ENCODE results near the gene RAD51B. TPM values are rescaled to one million over a fixed set of nuclear protein-coding genes. Genes with fewer than 3 reads are reported as not detected.

Gene RAD51B
- total and polyA plus RNA-seq, 2 donors (not counting 1 experiment from before 2014, with no cell fraction given) = 4.6 to 16.3 TPM

- Histone ChIP-seq H3K4me1 (ENCODE audit: control insufficient read depth, extremely low read depth, insufficient read depth, low read length) (peaks cover 7% of the 10 kb centered on the region), H3K36me3 (ENCODE audit: control insufficient read depth, insufficient read depth, low read length) (no peaks in the 10 kb centered on the region), H2AFZ (ENCODE audit: low read length) (no peak overlapping the region), H3K27ac (ENCODE audit: insufficient read depth, low read length) (no peak overlapping the region), H4K20me1 (ENCODE audit: control insufficient read depth, extremely low read depth, insufficient read depth, low read length) (no peaks in the 10 kb centered on the region), H3K79me2 (ENCODE audit: control insufficient read depth, insufficient read depth, low read length) (no peaks in the 10 kb centered on the region), H3K9ac (ENCODE audit: insufficient read depth, low read length) (no peak overlapping the region), H3K4me3 (replicated peaks in 1 of 4; ENCODE audit: control extremely low read depth in 1 of 4, insufficient read depth in 1 of 4, low read depth in 3 of 4, low read length in 4 of 4) (no peak overlapping the region), H3K4me2 (ENCODE audit: extremely low read depth, insufficient read depth, low read length) (no peak overlapping the region), H3K9me3 (ENCODE audit: control insufficient read depth, insufficient read depth, low read depth, low read length) (no peaks in the 10 kb centered on the region), H3K27me3 (ENCODE audit: control insufficient read depth, insufficient read depth, low read length) (no peaks in the 10 kb centered on the region)
- no peak for TF ChIP-seq EZH2 (IDR thresholded peaks at IDR 0.05; ENCODE audit: low read length, missing control alignments)
- TF ChIP-seq CTCF (conservative IDR thresholded peaks at IDR 0.05 in 1 of 2, IDR thresholded peaks at IDR 0.05 in 1 of 2; ENCODE audit: low read depth in 1 of 2, low read length in 2 of 2) = no peak
- no peak for DNase-seq (ENCODE audit: low read depth in 2 of 2)
Observed at GRCh38 chr14:68675233-68675577, 855.6 kb downstream of the RAD51B start.

GRCh38 chr14:68676511-68676943 lies 856.9 kb downstream of the RAD51B start:
- Histone ChIP-seq H3K4me1 (ENCODE audit: control insufficient read depth, extremely low read depth, insufficient read depth, low read length) (peaks cover 7% of the 10 kb centered on the region), H2AFZ (ENCODE audit: low read length) (no peak overlapping the region), H3K9ac (ENCODE audit: insufficient read depth, low read length) (no peak overlapping the region), H3K9me3 (ENCODE audit: control insufficient read depth, insufficient read depth, low read depth, low read length) (no peaks in the 10 kb centered on the region), H3K79me2 (ENCODE audit: control insufficient read depth, insufficient read depth, low read length) (no peaks in the 10 kb centered on the region), H3K4me3 (replicated peaks in 1 of 4; ENCODE audit: control extremely low read depth in 1 of 4, insufficient read depth in 1 of 4, low read depth in 3 of 4, low read length in 4 of 4) (no peak overlapping the region), H3K4me2 (ENCODE audit: extremely low read depth, insufficient read depth, low read length) (no peak overlapping the region), H3K27me3 (ENCODE audit: control insufficient read depth, insufficient read depth, low read length) (no peaks in the 10 kb centered on the region), H4K20me1 (ENCODE audit: control insufficient read depth, extremely low read depth, insufficient read depth, low read length) (no peaks in the 10 kb centered on the region), H3K27ac (ENCODE audit: insufficient read depth, low read length) (no peak overlapping the region), H3K36me3 (ENCODE audit: control insufficient read depth, insufficient read depth, low read length) (no peaks in the 10 kb centered on the region)
- TF ChIP-seq CTCF (conservative IDR thresholded peaks at IDR 0.05 in 1 of 2, IDR thresholded peaks at IDR 0.05 in 1 of 2; ENCODE audit: low read depth in 1 of 2, low read length in 2 of 2) (no peak), EZH2 (IDR thresholded peaks at IDR 0.05; ENCODE audit: low read length, missing control alignments) (no peak)
- DNase-seq (ENCODE audit: low read depth in 2 of 2) = no peak

GRCh38 chr14:68677476-68677875 lies 857.9 kb downstream of the RAD51B start:
- Histone ChIP-seq H3K4me2 (ENCODE audit: extremely low read depth, insufficient read depth, low read length) (no peak overlapping the region), H3K36me3 (ENCODE audit: control insufficient read depth, insufficient read depth, low read length) (no peaks in the 10 kb centered on the region), H3K4me3 (replicated peaks in 1 of 4; ENCODE audit: control extremely low read depth in 1 of 4, insufficient read depth in 1 of 4, low read depth in 3 of 4, low read length in 4 of 4) (no peak overlapping the region), H3K27ac (ENCODE audit: insufficient read depth, low read length) (no peak overlapping the region), H3K4me1 (ENCODE audit: control insufficient read depth, extremely low read depth, insufficient read depth, low read length) (peaks cover 10% of the 10 kb centered on the region), H2AFZ (ENCODE audit: low read length) (no peak overlapping the region), H4K20me1 (ENCODE audit: control insufficient read depth, extremely low read depth, insufficient read depth, low read length) (no peaks in the 10 kb centered on the region), H3K9ac (ENCODE audit: insufficient read depth, low read length) (no peak overlapping the region), H3K9me3 (ENCODE audit: control insufficient read depth, insufficient read depth, low read depth, low read length) (no peaks in the 10 kb centered on the region), H3K27me3 (ENCODE audit: control insufficient read depth, insufficient read depth, low read length) (no peaks in the 10 kb centered on the region), H3K79me2 (ENCODE audit: control insufficient read depth, insufficient read depth, low read length) (no peaks in the 10 kb centered on the region)
- no peak for DNase-seq (ENCODE audit: low read depth in 2 of 2)
- TF ChIP-seq CTCF (conservative IDR thresholded peaks at IDR 0.05 in 1 of 2, IDR thresholded peaks at IDR 0.05 in 1 of 2; ENCODE audit: low read depth in 1 of 2, low read length in 2 of 2) = no peak
- TF ChIP-seq EZH2 (IDR thresholded peaks at IDR 0.05; ENCODE audit: low read length, missing control alignments) = no peak
